HG03280 (cell line): ENCODE data around the gene MAMDC4.
A peak's percentile ranks its signal among the peaks of the same experiment; 100 is the strongest.
"Not testable (repeated sequence)": the region's sequence is repeated elsewhere in the genome, so short reads cannot be mapped to it uniquely, and the experiment has no call there.

ENCODE experiments used
- ATAC-seq: cut with Tn5 transposase; IDR thresholded peaks from one replicate; pipeline ENCODE4 v1.9.1; 2021; ENCODE audit warnings: mild to moderate bottlenecking, moderate library complexity; ENCODE audit not compliant: unreplicated experiment

The MAMDC4 gene

DNA sequence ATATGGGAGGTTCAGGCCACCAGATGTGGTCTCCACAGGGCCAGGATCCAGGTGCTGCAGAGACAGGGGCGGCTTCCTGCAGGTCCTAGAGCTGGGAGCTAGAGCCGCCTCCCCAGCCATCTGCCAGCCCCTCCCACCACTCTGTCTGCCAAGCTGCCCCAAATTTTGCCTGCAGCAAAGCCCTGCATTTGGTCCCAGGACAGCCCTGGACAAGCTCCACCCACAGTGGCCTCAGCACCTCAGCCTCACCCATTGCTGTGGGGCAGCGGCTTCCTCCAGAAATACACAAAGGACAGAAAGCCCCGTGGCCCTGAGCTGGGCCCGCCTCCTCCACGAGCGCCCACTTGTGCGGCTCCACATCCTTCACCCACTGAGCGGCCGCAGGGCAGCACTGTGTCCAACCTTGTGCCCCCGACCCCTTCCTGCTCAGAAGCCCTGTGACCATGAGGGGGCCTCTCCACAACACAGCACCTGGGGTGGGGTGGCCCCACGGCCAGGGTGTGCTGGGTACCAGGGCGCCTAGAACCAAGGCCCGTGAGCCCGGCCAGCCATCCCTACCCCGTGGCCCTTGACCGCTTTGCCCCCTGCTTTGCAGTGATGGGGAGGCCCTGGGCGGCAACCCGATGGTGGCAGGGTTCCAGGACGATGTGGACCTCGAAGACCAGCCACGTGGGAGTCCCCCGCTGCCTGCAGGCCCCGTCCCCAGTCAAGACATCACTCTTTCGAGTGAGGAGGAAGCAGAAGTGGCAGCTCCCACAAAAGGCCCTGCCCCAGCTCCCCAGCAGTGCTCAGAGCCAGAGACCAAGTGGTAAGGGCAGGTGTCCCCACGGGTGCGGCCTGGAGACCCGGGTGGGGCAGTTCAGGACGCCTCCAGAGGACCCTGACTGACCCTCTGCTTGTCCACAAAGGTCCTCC is 13.6 kb upstream of the MAMDC4 start:
- no peak for ATAC-seq

DNA sequence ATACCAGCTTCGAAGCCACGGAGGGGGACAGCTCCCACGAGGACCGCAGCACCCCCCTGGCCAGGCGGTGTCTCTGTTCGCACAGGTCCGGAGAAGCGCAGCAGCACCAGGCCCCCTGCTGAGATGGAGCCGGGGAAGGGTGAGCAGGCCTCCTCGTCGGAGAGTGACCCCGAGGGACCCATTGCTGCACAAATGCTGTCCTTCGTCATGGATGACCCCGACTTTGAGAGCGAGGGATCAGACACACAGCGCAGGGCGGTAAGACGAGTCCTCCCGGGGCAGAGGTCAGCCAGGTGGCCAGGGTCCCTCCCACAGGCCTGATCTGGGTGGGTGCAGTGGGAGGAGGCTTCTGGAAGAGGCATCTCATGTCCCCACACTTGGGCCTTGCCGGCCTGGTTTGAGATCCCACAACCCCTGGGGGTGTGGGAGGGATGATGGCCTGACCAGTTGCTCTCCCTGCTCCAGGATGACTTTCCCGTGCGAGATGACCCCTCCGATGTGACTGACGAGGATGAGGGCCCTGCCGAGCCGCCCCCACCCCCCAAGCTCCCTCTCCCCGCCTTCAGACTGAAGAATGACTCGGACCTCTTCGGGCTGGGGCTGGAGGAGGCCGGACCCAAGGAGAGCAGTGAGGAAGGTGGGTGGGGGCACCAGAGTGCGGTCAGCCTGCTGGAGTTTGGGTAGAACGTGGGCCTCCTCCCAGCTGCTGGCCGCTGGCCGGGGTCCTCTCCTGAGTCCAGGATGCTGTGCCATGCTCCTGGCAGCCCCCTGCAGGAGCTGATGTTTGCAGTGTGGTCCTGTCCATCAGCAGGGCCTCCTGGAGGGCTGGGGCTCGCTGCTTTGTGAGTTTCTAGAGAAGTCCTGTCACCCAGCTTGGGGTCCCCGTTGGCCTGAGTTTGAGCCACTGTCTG is 12.7 kb upstream of the MAMDC4 start:
- ATAC-seq: no peak

DNA sequence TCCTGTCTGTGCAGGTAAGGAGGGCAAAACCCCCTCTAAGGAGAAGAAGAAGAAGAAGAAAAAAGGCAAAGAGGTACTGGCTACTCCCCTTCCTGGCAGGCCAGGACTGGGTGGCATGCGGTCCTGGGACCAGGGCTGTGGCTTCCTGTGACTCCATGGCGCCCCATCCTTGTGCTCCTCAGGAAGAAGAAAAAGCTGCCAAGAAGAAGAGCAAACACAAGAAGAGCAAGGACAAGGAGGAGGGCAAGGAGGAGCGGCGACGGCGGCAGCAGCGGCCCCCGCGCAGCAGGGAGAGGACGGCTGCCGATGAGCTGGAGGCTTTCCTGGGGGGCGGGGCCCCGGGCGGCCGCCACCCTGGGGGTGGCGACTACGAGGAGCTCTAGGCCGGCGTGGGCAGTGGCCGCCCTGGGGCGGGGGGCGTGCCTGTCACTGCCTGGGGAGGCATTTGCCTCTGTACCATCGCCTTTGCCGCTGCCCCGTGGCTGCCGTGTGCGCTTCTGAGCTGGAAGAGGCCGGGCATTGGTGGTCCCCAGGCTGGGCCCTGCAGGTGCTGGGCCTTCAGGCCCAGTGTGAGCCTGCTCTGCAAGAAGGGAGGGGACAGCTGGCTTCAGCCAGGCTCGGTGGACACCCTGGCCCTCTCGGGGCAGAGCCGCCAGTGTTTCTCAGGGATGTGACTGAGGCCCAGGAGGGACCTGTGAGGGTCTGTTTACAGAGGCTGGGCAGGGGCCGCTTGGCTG is 11.8 kb upstream of the MAMDC4 start:
- no peak for ATAC-seq

DNA sequence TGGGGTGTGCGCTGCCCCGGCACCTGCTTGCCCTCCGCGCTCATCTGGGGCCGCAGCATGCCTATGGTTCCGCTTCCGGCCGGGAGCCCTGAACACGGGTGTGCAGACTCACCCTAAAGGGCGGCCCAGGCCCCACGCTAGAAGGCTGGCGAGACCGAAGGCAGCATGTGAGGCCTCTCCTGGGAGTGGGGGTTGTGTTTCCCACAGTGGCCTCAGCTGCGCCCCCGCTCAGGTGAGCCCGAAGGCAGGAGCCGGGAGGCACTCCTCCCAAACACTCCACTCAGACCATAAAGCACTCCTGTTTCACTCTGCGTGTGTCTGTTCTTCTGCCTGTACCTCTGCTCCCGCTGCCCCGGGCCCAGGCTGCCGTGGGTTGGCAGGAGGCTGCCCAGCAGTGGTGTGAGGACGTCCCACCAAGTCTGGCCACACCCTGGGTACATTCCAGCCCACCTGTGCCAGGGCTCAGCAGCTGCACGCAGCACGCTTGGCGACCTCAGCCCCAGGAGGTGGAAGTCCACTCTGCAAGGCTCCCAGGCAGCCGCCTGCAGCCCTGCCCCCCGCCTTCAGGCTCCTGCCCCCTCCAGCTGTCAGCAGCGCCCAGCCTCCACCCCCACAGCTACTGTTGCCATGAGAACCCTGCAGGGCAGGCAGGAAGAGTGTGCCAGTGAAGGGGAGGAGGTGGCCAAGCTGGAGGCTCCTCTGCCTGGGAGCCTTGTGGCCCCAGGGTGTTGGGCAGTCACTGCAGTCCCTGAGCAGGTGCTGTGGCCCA is 11.1 kb upstream of the MAMDC4 start:
- ATAC-seq: no peak

DNA sequence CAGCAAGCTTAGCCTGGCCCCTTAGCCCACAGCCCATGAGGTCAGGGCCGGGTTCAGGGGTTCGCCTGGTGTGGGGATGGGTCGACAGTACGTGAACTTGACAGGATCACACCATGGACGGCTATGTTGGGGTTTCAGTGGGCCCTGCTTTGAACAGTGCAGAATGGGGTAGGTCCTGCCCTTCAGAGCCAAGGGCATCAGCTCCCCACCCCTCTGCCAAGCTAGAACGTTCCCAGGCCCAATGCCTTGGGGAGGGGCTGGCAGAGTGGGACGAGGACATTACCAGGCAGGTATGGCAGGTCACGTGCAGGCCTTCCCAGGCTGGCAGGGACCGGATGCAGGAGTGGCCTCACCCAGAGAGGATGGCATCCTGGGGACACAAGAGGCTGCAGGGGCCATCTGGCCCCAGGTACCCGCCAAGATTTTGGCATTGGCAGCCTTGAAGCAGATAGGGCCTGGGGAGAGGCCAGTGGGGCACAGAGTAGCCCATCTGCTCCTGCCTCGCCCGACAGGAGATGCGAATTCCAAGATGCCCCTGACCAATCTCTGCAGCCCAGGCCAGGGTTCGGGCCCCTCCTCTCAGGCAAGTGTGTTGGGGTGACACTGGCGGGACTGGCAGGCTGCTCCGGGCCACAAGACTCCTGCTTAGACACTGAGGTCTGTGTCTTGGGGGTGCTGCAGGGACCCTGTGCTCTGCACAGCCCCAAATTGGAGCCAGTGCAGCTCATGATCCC is 10.3 kb upstream of the MAMDC4 start:
- ATAC-seq: not testable (repeated sequence)

DNA sequence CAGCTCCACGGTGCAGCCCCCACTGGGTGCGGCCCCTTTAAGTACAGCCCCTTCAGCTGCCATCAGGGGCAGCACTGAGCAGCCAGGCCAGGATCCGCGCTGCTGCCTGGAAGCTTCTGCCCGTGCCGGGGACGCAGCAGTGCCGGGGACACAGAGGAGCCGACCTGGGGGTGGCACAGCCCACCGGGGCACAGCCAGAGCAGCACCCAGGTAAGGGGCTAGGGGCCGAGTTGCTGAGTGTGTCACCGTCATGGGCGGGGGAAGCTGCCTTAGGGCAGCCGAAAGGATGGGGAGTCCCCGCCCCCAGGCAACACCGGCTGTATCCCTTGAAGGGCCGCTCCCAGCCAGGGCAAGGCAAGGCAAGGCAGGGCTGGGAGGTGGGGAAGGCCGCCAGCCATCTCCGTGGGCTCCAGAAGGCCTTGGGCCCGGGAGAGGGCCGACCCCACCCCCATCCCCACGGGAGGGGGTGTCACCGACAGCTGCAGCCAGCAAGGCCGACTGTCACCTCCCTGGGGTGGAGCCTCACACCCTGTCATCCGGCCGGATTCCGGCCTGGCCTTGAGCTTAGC is 9.7 kb upstream of the MAMDC4 start, which contains the start of gene AJM1:
TSS of gene AJM1 (plus strand) at position 99 of the 569 bp plus-strand sequence. CDS start 1,937 bp downstream, outside the sequence.
- peak; percentile 70 for ATAC-seq

DNA sequence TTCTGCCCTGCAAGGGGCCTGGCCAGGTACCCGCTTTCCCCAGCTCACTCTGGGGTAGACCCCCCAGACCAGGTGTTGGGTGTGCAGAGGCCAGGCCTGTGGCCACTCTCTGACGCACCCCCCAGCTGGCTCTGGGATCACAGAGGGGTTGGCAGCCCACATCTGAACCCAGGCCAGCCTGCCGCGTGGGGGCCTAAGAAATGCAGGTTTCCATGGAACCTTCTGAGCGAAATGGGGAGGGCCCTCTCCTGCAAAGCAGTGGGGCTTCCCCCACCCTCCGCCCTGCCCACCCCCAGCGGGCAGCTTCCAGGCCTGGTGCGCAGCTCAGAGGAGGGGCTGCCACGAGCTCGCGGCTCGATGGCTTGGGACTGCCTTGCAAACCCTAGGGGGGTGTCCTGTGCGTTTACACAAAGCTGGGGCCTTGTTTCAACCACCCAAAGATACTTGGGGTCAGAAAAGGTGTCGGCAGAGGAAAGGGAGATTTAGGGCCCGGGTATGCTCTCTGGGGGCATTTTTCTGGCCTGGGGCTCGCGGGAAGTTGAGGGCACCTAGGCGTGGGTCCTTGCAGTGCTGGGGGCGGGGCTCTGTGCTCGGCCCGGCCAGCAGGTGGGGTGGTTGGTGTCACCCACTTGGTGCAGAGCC is 8.9 kb upstream of the MAMDC4 start:
- ATAC-seq: not testable (repeated sequence)

DNA sequence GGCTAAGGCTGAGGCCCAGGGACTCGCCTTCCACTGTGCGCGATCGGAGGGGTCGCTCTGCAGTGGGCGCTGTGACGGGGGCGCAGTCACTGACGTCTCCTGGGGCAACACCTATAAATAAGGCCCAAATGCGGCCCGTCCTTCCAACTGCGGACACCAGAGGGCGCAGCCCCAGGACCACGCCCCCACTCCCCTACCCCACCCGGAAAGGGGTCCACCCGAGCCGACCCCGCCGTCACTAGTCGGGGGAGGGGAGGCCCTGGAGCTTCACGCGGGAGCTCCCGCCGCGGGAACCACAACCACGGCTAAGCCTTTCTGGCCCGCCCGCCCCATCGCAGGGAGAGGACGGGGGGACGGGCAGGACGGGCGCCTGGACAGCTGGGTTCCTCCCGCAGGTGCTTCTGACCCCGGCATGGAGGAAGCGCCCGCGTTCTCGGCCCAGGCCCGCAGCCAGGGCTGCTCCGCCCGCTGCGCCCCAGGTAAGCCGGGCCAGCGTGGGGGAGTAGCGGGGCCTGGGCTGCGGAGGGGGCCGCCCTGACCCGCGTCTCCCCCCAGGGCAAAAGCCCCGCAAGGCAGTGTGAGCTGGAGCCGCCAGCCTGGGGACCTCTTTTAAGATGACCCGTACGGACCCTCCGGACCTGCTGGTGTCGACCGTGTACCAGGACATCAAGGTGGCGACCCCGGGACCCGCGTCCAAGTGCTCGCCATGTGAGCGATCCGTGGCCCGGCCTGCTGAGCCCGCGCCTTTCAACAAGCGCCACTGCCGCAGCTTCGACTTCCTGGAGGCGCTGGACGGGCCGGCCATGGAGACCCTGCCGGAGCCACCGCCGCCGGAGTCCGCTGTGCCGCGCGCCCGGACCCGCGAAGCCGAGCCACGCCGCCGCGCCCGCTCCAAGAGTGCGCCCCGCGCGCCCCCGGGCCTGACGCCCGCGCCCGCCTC is 8.1 kb upstream of the MAMDC4 start:
- not testable (repeated sequence) for ATAC-seq

DNA sequence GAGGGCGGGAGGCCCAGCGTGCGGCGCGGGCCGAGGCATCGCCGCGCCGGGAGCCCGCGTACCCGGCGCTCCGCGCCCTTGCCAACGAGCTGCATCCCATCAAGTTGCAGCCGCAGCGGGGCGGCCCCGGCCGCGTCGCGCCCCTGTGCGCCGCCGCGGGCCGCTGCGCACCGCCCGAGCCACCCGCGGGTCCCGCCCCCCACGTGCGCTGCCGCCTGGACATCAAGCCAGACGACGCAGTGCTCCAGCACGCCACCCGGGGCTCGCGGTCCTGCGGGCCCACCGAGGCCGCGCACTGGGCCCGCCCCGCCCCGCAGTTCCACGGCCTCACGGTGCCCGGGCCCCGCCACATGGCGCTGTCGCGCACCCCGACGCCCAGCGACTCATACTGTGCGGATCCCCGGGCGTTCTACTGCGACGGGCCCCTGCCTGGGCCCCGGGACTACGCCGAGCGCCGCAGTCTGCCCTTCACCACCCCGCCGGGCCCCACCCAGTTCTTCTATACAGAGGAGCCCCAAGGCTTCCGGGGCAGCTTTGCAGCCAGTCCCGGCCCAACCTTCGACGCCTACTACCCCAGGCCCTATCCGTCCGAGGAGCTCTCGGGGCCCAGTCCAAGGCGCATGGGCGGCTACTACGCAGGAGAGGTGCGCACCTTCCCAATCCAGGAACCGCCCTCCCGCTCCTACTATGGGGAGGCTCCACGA is 7.2 kb upstream of the MAMDC4 start:
- no peak for ATAC-seq

DNA sequence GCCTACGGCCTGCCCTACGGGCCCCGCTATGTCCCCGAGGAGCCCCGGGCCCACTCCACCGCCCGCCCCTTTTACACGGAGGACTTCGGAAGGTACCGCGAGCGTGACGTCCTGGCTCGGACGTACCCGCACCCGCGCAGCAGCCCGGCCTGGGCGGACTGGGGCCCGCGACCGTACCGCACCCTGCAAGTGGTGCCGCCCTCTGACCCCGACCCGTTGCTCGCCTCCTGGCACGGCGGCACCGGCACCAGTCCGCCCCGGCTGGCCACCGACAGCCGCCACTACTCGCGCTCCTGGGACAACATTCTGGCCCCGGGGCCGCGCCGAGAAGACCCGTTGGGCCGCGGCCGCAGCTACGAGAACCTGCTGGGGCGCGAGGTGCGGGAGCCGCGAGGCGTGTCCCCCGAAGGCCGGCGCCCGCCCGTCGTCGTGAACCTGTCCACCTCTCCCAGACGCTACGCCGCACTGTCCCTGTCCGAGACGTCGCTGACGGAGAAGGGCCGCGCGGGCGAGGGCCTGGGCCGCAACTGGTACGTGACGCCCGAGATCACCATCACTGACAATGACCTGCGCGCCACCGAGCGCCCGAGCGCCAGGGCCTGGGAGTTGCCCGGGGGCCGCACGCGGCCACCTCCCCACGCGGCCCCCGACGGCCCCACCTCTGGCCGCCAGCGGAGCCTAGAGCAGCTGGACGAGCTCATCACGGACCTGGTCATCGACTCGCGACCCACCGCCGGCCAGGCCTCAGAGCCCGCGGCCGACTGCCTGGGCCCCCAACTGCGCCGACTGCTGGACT is 6.5 kb upstream of the MAMDC4 start:
- no peak for ATAC-seq

DNA sequence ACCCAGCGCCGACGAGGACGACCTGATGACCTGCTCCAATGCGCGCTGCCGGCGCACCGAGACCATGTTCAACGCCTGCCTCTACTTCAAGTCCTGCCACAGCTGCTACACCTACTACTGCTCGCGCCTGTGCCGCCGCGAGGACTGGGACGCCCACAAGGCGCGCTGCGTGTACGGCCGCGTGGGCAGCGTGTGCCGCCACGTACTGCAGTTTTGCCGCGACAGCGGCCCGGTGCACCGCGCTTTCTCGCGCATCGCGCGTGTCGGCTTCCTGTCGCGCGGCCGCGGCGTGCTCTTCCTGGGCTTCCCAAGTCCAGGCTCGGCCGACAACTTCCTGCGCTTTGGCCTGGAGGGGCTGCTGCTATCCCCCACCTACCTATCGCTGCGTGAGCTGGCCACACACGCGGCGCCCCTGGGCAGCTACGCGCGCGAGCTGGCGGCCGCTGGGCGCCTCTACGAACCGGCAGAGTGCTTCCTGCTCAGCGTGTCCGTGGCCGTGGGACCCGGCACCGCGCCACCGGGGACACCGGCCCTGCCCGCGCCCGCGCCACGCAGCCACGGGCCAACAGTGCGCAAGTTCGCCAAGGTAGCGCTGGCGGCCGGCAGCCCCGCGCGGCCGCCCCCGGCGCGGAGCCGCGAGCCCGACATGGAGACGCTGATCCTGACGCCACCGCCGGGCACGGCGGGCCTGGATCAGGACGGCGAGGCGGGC is 5.6 kb upstream of the MAMDC4 start:
- ATAC-seq: no peak

DNA sequence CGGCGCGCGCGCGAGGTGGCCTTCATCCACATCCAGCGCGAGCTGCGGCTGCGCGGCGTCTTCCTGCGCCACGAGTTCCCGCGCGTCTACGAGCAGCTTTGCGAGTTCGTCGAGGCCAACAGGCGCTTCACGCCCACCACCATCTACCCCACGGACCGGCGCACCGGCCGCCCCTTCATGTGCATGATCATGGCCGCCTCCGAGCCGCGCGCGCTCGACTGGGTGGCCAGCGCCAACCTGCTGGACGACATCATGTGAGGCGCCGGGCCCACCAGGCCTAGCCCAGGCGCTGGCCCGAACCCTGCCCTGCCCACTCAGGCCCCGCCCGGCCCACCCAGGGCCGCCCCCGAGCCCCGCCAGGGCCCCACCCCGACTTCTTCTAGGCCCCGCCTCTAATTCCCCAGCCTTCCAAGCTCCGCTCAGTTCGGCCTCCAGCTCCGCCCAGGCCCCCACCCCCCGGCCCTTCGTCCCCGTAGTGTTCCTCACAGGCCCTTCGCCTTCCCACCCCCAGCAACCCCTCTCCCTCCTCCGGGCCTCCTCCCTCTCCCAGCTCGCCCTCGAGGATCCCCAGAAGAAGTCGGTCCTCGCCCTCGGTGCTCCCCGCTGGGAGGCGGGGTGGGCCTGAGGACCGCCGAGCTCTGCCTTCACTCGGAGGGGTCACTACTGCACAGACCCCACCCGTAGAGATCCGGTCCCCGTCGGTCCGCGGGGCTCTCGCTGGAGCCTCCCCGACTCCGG is 4.9 kb upstream of the MAMDC4 start:
- no peak for ATAC-seq

DNA sequence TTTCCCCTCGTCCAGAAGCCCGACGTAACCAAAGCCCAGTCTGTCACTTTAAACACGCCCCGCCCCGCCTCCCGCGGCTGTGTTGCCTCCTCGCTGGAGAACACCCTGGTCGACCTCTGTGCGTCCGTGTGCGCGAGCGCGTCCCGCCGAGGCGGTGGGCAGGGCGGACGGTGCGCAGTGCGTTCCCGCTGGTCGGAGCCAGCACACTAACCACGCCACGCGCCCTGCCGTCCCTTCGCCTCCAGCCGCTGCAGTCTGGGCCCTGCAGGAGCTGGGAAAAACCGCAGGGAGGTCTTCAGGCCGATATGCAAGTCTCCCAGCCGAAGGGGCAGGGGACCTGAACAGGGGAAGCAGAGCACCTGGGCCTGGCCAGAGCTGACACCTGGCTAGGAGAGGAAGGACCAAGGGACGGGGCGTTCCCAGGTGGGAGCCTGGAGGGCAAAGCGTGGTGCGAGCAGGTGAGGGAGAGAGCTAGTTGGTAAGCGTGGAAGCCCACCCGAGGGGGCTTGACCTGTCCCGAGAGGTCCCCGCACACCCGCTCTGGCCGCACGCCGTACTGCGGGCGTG is 4.2 kb upstream of the MAMDC4 start:
- ATAC-seq: peak; percentile 24

DNA sequence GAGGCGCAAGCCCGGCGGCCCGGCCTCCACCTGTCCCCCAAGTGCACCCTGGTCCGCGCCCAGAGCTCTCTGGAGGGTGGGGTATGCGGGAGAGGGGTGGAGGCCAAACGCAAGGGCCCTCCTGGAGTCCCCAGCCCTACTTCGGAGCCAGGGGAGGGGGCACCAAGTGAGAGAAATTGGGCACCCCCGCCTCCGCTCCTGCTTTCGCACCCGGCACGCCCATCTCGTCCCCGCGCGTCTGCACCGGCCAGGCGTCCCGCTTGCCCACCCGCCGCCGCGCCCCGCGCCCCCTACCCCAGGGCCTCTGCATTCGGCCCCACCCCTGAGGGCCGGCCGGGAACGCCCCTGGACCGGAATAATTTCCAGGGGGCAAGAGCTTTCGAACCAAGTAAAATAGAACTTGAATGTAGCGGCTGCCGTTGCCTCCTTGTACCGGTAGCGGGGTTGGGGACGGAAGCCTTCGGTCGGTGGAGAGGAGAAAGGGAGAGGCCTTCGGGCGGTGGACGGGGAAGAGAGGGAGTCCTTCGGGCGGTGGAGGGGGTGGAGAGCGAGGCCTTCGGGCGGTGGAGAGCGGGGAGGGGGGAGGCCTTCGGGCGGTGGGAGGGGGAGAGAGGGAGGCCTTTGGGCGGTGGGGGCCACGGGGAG is 3.6 kb upstream of the MAMDC4 start:
- no peak for ATAC-seq
